ENCODE data around the gene RACGAP1. TPM values are rescaled to one million over a fixed set of nuclear protein-coding genes. Genes with fewer than 3 reads are reported as not detected.
A peak's percentile ranks its signal among the peaks of the same experiment; 100 is the strongest.

Gene RACGAP1
- total RNA-seq, 1 donor from 2014 or later, result 18.8 TPM

GRCh38 chr12:49974231-49974675 is 51.0 kb downstream of the RACGAP1 start:
- no peak overlapping the region for H3K27ac ChIP-seq (ENCODE audit: low read depth, low read length)
- peaks cover 19% of the 10 kb centered on the region for H3K27me3 Mint-ChIP-seq (ENCODE audit: low read depth, unreplicated experiment)
- H3K27ac Mint-ChIP-seq (ENCODE audit: unreplicated experiment), result no peak overlapping the region
- H3K4me3 Mint-ChIP-seq (ENCODE audit: unreplicated experiment), result no peak overlapping the region
- FAIRE-seq (no peak), DNase-seq (ENCODE audit: low read depth) (peak; percentile 25)
- H3K4me2 ChIP-seq (ENCODE audit: low read length), result no peak overlapping the region
- H2AFZ ChIP-seq (ENCODE audit: low read depth, low read length), result peak overlapping the region; percentile 13
- H3K4me1 Mint-ChIP-seq (ENCODE audit: low read depth, unreplicated experiment), result peaks cover 4% of the 10 kb centered on the region
- no peaks in the 10 kb centered on the region for H3K36me3 Mint-ChIP-seq (ENCODE audit: low read depth, unreplicated experiment)
- H3K4me3 ChIP-seq (ENCODE audit: insufficient read depth, low read depth, low read length), result no peak overlapping the region
- peak; percentile 40 for TF ChIP-seq CTCF (IDR thresholded peaks at IDR 0.05; ENCODE audit: insufficient read depth, low read depth, low read length)
- TF ChIP-seq EZH2 (IDR thresholded peaks at IDR 0.05; ENCODE audit: insufficient read depth, low read length), result no peak
- H3K9me3 ChIP-seq (ENCODE audit: insufficient read depth, low read depth, low read length), result no peaks in the 10 kb centered on the region
- no peaks in the 10 kb centered on the region for H3K9me3 Mint-ChIP-seq (ENCODE audit: unreplicated experiment)
- H3K36me3 ChIP-seq (ENCODE audit: insufficient read depth, low read length), result no peaks in the 10 kb centered on the region
- H4K20me1 ChIP-seq (ENCODE audit: insufficient read depth, low read length), result no peaks in the 10 kb centered on the region
- no peak overlapping the region for H3K9ac ChIP-seq (ENCODE audit: low read length)
- H3K79me2 ChIP-seq (ENCODE audit: insufficient read depth, low read length), result no peaks in the 10 kb centered on the region
- no peaks in the 10 kb centered on the region for H3K4me1 ChIP-seq (ENCODE audit: insufficient read depth, low read length)
- H3K27me3 ChIP-seq (ENCODE audit: insufficient read depth, low read length), result peaks cover 15% of the 10 kb centered on the region

GRCh38 chr12:49973361-49973830 is 51.9 kb downstream of the RACGAP1 start:
- Histone ChIP-seq H3K79me2 (ENCODE audit: insufficient read depth, low read length) (no peaks in the 10 kb centered on the region), H3K27ac (ENCODE audit: low read depth, low read length) (no peak overlapping the region), H3K36me3 (ENCODE audit: insufficient read depth, low read length) (no peaks in the 10 kb centered on the region), H3K27me3 (ENCODE audit: insufficient read depth, low read length) (peaks cover 15% of the 10 kb centered on the region), H3K4me2 (ENCODE audit: low read length) (no peak overlapping the region), H3K4me1 (ENCODE audit: insufficient read depth, low read length) (no peaks in the 10 kb centered on the region), H3K9ac (ENCODE audit: low read length) (no peak overlapping the region), H3K4me3 (ENCODE audit: insufficient read depth, low read depth, low read length) (no peak overlapping the region), H3K9me3 (ENCODE audit: insufficient read depth, low read depth, low read length) (no peaks in the 10 kb centered on the region), H4K20me1 (ENCODE audit: insufficient read depth, low read length) (no peaks in the 10 kb centered on the region), H2AFZ (ENCODE audit: low read depth, low read length) (no peak overlapping the region)
- peaks cover 16% of the 10 kb centered on the region for H3K27me3 Mint-ChIP-seq (ENCODE audit: low read depth, unreplicated experiment)
- no peaks in the 10 kb centered on the region for H3K36me3 Mint-ChIP-seq (ENCODE audit: low read depth, unreplicated experiment)
- no peak overlapping the region for H3K27ac Mint-ChIP-seq (ENCODE audit: unreplicated experiment)
- H3K4me1 Mint-ChIP-seq (ENCODE audit: low read depth, unreplicated experiment), result peaks cover 4% of the 10 kb centered on the region
- H3K4me3 Mint-ChIP-seq (ENCODE audit: unreplicated experiment), result no peak overlapping the region
- DNase-seq (ENCODE audit: low read depth) (no peak), FAIRE-seq (no peak)
- no peaks in the 10 kb centered on the region for H3K9me3 Mint-ChIP-seq (ENCODE audit: unreplicated experiment)
- no peak for TF ChIP-seq CTCF (IDR thresholded peaks at IDR 0.05; ENCODE audit: insufficient read depth, low read depth, low read length)
- TF ChIP-seq EZH2 (IDR thresholded peaks at IDR 0.05; ENCODE audit: insufficient read depth, low read length), result no peak

GRCh38 chr12:49972641-49973360 is 52.5 kb downstream of the RACGAP1 start, which contains the start of gene AQP6:
AQP6 (plus strand) TSS chr12:49972947; CDS start chr12:49973174, 227 bp downstream.
- peaks cover 4% of the 10 kb centered on the region for H3K4me1 Mint-ChIP-seq (ENCODE audit: low read depth, unreplicated experiment)
- H3K27me3 Mint-ChIP-seq (ENCODE audit: low read depth, unreplicated experiment), result peaks cover 20% of the 10 kb centered on the region
- no peak within 1 kb of the TSS for H3K4me2 ChIP-seq (ENCODE audit: low read length)
- peak within 1 kb of the TSS; percentile 66 for H3K27ac Mint-ChIP-seq (ENCODE audit: unreplicated experiment)
- peaks cover 15% of the 10 kb centered on the region for H3K27me3 ChIP-seq (ENCODE audit: insufficient read depth, low read length)
- no peak within 1 kb of the TSS for H3K27ac ChIP-seq (ENCODE audit: low read depth, low read length)
- no peaks in the 10 kb centered on the region for H3K79me2 ChIP-seq (ENCODE audit: insufficient read depth, low read length)
- no peaks in the 10 kb centered on the region for H3K9me3 Mint-ChIP-seq (ENCODE audit: unreplicated experiment)
- no peaks in the 10 kb centered on the region for H3K4me1 ChIP-seq (ENCODE audit: insufficient read depth, low read length)
- H2AFZ ChIP-seq (ENCODE audit: low read depth, low read length), result no peak within 1 kb of the TSS
- H4K20me1 ChIP-seq (ENCODE audit: insufficient read depth, low read length), result no peaks in the 10 kb centered on the region
- peak within 1 kb of the TSS; percentile 60 for H3K4me3 Mint-ChIP-seq (ENCODE audit: unreplicated experiment)
- TF ChIP-seq EZH2 (IDR thresholded peaks at IDR 0.05; ENCODE audit: insufficient read depth, low read length) (no peak), CTCF (IDR thresholded peaks at IDR 0.05; ENCODE audit: insufficient read depth, low read depth, low read length) (no peak)
- H3K36me3 Mint-ChIP-seq (ENCODE audit: low read depth, unreplicated experiment), result no peaks in the 10 kb centered on the region
- no peak within 1 kb of the TSS for H3K4me3 ChIP-seq (ENCODE audit: insufficient read depth, low read depth, low read length)
- no peaks in the 10 kb centered on the region for H3K9me3 ChIP-seq (ENCODE audit: insufficient read depth, low read depth, low read length)
- DNase-seq (ENCODE audit: low read depth) (no peak), FAIRE-seq (no peak)
- no peaks in the 10 kb centered on the region for H3K36me3 ChIP-seq (ENCODE audit: insufficient read depth, low read length)
- no peak within 1 kb of the TSS for H3K9ac ChIP-seq (ENCODE audit: low read length)

All from astrocyte (in vitro differentiated cells and primary cell).